Adipose tissue (tissue), 3 donors: ENCODE results near the gene AGBL3. TPM values are rescaled to one million over a fixed set of nuclear protein-coding genes. Genes with fewer than 3 reads are reported as not detected.
A peak's percentile ranks its signal among the peaks of the same experiment; 100 is the strongest.
"Not testable (repeated sequence)": the region's sequence is repeated elsewhere in the genome, so short reads cannot be mapped to it uniquely, and the experiment has no call there.

ENCODE experiments used
- H3K27ac ChIP-seq: one replicate; pipeline ENCODE4 v1.5.1; 2013; ENCODE audit warnings: low read depth, low read length
- WGBS, 3 donors: extraction: QIAGEN DNeasy Blood & Tissue Kit; methylation state at CpG; one replicate each; pipeline ENCODE4 v1.1.7; 2013; 5-methylcytosine and 5-hydroxymethylcytosine counted together
- polyA plus RNA-seq, 3 donors: library from polyadenylated mRNA; stranded (reverse); fragments of 200-250 nt; gene quantifications; one replicate each; pipeline ENCODE4 v1.2.3, GENCODE V29; 2013
- donor health status: healthy with polysubstance abuse.
- donor health status: Bipolar disorder and iron deficiency.
- donor health status: healthy.

AGBL3 gene
- polyA plus RNA-seq, 3 donors: 0.90 to 1.1 (median 1.1) TPM

GRCh38 chr7:135111379-135111778 is 125.1 kb downstream of the AGBL3 start:
- WGBS, 3 donors: 50 to 62% (median 52%) methylated on average over 2 of the region's 2 CpGs
- H3K27ac ChIP-seq: no peak overlapping the region

DNA sequence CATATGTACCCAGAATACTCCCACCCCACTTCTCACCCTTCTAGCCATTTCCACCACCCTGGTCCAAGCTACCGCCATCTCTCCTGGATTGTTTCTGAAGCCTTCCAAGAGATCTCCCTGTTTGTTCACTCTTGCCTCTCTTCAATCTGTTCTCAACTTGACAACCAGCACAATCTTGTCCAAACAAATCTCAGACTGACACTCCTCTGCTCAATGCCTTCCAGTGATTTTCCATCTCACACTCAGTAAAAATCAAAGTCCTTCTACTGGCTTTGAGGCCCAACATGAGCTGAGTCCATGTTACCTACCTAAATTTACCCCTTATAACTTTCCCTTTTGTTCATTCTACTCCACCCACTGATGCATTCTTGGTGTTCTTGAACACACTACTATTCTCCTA is 128.3 kb downstream of the AGBL3 start:
- H3K27ac ChIP-seq: no peak overlapping the region
- WGBS, 3 donors: 96 to 100% (median 100%) methylated on average over 1 of the region's 1 CpG

DNA sequence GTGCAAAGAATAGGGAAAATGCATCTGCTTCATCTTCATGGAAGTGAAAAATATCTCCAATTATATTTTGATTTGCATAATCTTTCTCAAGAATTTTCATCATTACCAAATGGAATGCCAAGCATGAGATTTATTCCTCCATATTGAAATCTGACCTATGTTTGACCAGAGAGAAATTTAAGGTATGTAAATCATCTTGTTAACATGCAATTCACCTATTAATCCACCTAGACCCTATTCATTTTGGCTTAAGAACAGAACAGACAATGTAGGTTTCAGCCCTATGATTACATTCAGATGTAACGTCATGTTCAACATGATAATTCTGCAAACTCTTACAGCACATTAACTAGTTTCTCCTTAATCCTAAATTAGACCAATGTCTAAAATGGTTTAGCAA is 130.8 kb downstream of the AGBL3 start:
- H3K27ac ChIP-seq: no peak overlapping the region
- WGBS, 3 donors: 98% methylated on average over 1 of the region's 1 CpG

DNA sequence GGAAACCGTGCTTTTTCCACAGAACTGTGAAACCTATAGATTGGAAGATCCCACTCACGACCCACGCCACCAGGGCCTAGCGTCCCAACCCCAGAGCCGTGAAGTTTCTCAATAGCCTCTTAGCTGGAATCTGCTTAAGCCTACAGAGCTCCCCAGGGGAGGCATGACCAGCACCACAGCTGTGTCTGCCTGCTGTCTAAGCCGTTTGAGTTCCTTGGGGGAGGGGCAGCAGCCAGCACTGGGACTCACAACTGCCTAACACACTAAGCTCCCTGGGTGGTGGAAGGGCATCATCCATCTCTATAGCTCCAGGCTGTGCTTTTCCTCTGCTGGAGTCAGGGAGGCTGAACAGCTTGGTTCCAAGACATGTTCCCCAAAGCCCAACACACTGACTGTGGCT is 135.6 kb downstream of the AGBL3 start:
- H3K27ac ChIP-seq: no peak overlapping the region
- 74 to 86% (median 82%) methylated on average over 6 of the region's 6 CpGs for WGBS, 3 donors

GRCh38 chr7:135124631-135125030 is 138.3 kb downstream of the AGBL3 start:
- WGBS, 3 donors: 84 to 97% (median 88%) methylated on average over 3 of the region's 3 CpGs
- H3K27ac ChIP-seq: not testable (repeated sequence)

- 94 to 100% (median 98%) methylated on average over 1 of the region's 1 CpG for WGBS, 3 donors
- H3K27ac ChIP-seq: no peak overlapping the region
Observed at GRCh38 chr7:135128931-135129330, 142.6 kb downstream of the AGBL3 start.

GRCh38 chr7:135129579-135129978 is 143.3 kb downstream of the AGBL3 start:
- no peak overlapping the region for H3K27ac ChIP-seq

DNA sequence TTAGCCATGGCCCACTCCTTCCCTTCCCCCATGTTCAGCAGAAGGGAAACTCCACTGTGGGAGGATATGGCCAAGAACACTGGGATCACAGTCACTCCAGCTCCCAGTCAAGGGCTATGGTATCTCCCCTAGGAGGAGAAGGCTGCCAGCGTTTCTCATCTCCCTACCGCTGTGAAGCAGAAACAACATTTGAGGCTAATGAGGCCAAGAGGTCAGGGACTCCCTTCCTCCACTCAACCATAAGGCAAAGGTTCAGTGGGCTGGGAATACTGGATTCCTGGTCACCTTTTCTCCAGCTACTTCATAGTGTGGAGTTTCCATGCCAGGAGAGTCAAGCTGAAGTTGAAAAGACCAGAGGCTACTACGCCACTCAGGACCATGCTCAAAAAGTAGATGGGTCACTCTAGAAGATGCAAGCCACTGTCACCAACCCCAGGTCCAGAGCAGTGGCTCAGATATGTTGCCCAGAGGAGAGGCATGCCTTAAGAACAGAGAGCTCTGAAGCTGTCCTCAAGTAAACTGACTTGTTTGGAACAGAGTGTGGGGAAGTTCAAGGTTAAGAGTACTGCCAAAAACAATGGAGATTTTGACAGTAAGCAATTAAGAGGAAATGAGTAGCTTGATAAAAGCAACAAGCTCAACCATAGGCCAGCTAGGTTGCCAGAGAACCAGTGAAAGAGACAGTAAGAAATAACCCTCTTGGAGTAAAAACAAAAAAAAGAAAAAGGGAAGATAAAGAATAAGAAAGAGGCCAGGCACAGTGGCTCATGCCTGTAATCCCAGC is 157.8 kb downstream of the AGBL3 start:
- no peak overlapping the region for H3K27ac ChIP-seq
- 62 to 74% (median 70%) methylated on average over 3 of the region's 3 CpGs for WGBS, 3 donors

DNA sequence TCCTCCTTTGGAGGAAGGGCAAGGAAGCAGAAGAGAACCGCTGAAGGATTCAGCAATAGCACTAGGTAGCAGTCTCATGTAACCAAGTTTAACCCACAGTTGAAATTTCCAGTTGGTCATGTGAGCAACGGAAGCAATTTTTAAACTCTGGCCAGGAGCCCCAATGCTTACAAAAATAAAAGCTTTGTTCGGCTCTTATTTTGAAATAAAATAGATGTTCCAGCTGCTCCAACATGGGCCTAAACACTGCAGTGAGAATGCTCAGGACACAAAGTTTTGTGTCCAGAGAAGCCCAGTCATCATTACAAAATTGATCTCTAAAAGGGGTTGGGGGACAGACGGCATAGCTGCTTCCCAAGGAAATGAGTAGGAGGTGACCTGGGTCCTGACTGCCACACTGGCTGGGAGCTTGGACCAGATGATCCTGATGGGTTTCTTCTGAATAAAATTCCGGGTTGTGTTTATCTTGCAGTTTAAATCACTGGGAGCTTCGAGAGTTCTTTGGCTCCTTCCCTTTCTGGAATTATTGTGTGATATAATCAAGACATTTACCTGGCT is 161.1 kb downstream of the AGBL3 start:
- WGBS, 3 donors: 2 to 7% (median 3%) methylated on average over 6 of the region's 6 CpGs
- H3K27ac ChIP-seq: no peak overlapping the region

GRCh38 chr7:135147899-135148721 is 161.8 kb downstream of the AGBL3 start, which contains the start of gene TMEM140:
TSS of gene TMEM140 (plus strand) at chr7:135148072. CDS start at chr7:135164442, 16,370 bp downstream.
- H3K27ac ChIP-seq: peak within 1 kb of the TSS; percentile 56
- 3 to 17% (median 8%) methylated on average over 13 of the region's 13 CpGs for WGBS, 3 donors

DNA sequence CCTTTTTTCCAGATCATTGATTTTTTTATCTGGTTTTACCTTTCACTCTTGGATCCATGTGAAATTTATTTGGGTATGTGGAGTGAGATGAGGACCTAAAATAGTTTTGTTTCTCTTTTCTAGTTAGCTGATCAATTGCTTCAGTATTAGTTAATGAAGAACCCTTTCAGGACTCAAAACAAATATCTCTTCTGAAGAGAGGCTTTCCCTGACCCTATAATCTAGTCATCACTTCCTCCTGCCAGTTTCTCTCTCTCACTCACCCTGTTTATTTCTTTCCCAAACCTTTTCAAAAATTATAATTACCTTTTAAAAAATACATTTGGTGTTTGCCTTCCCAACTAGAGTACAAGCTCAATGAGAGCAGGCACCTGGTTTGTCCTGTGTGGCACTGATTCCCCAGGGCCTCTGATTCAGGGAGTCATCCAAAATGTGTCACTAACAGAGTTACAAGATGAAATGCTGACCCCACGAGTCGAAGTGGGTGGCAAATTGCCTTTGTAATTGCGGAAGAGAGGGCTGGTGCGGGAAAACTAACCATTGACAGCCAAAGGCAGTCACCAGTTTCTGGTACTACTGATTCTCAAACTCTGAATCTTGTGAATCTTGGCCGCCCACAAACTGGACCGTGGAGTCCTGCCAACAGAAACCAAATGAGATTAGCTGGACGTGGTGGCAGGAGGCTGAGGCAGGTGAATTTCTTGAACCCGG is 163.9 kb downstream of the AGBL3 start:
- WGBS, 3 donors: 55 to 61% (median 60%) methylated on average over 8 of the region's 8 CpGs
- peak overlapping the region; percentile 62 for H3K27ac ChIP-seq

- no peak overlapping the region for H3K27ac ChIP-seq
- 64 to 94% (median 68%) methylated on average over 2 of the region's 2 CpGs for WGBS, 3 donors
Observed at GRCh38 chr7:135151132-135151531, 164.8 kb downstream of the AGBL3 start.

- 44 to 82% (median 49%) methylated on average over 6 of the region's 6 CpGs for WGBS, 3 donors
- no peak overlapping the region for H3K27ac ChIP-seq
Observed at GRCh38 chr7:135151533-135151932, 165.2 kb downstream of the AGBL3 start.

GRCh38 chr7:135152442-135152841 is 166.1 kb downstream of the AGBL3 start:
- 45 to 100% (median 90%) methylated on average over 1 of the region's 1 CpG for WGBS, 3 donors
- no peak overlapping the region for H3K27ac ChIP-seq

DNA sequence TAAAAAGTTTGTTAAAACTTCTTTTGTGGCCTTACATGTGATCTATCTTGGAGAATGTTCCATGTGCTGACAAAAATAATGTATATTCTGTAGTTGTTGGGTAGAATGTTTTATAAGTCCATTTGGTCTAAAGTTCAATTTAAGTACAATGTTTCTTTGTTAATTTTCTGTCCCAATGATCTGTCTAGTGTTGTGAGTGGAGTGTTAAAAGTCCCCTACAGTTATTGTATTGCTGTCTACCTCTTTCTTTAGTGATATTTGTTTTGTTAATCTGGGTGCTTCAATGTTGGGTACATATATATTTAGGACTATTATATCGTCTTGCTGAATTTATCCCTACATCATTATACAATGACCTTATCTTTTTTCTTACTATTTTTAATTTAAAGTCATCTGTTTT is 168.4 kb downstream of the AGBL3 start:
- H3K27ac ChIP-seq: no peak overlapping the region
- 93 to 99% (median 98%) methylated on average over 1 of the region's 1 CpG for WGBS, 3 donors

DNA sequence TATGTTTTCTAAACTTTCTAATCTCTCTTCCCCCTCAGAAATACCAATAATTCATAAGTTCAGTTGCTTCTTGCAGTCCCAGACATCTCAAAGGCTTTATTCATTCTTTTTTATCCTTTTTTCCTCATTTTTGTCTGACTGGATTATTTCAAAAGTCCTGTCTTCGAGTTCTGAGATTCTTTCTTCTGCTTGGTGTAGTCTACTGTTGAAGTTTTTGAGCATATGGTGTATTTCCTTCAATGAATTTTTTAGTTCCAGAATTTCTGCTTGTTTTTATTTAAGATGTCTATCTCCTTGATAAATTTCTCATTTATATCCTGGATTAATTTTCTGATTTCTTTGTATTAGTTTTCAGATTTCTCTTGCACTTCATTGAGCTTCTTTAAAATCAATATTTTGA is 170.0 kb downstream of the AGBL3 start:
- no peak overlapping the region for H3K27ac ChIP-seq
- 84 to 92% (median 91%) methylated on average over 1 of the region's 1 CpG for WGBS, 3 donors

- no peak overlapping the region for H3K27ac ChIP-seq
- WGBS, 3 donors: 100% methylated on average over 1 of the region's 1 CpG
Observed at GRCh38 chr7:135158141-135158655, 171.9 kb downstream of the AGBL3 start.

- no peak overlapping the region for H3K27ac ChIP-seq
- 48 to 80% (median 54%) methylated on average over 6 of the region's 6 CpGs for WGBS, 3 donors
Observed at GRCh38 chr7:135158874-135159273, 172.6 kb downstream of the AGBL3 start.
